Coronary artery (tissue), 2 donors: ENCODE measurements around the gene UNC80.

Experiments used
- DNase-seq: peaks from one replicate; pipeline ENCODE4 v3.0.0-alpha.2; 2017; ENCODE audit warnings: low spot score
- H3K27ac ChIP-seq, 2 donors: fragments of 200-600 bp; sonication (generic); one replicate each; pipeline ENCODE4 v1.5.1; 2016 to 2019
- H3K4me3 ChIP-seq: fragments of 200-600 bp; sonication (generic); 2 replicates; pipeline ENCODE4 v1.5.1; 2016; ENCODE audit warnings: mild to moderate bottlenecking, moderate library complexity
- TF ChIP-seq, protein P1 (sequence below): fragments of 200-600 bp; sonication (generic); IDR thresholded peaks from one replicate; pipeline ENCODE4 v1.5.1; 2019; ENCODE audit warnings: antibody characterized with exemption

The UNC80 gene

DNA sequence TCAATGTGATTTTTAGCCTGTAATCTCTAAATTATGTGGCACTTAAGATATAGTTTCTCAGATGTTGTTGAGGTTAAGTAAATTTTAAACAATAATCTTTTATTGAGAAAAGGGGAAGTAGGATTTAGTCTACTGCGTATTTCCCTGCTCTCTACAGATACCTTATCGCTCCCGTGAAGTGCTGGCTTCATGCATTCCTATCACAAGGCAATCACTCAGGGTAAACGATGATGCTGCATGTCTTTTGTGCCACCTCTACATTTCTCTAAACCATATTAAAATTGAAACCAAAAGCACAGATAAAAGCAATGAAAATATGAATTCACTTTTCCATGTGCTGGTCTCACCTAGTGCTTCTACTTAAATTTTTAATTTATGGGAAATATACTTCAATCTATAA is 216.4 kb downstream of the UNC80 start:
- TF ChIP-seq, protein P1, sequence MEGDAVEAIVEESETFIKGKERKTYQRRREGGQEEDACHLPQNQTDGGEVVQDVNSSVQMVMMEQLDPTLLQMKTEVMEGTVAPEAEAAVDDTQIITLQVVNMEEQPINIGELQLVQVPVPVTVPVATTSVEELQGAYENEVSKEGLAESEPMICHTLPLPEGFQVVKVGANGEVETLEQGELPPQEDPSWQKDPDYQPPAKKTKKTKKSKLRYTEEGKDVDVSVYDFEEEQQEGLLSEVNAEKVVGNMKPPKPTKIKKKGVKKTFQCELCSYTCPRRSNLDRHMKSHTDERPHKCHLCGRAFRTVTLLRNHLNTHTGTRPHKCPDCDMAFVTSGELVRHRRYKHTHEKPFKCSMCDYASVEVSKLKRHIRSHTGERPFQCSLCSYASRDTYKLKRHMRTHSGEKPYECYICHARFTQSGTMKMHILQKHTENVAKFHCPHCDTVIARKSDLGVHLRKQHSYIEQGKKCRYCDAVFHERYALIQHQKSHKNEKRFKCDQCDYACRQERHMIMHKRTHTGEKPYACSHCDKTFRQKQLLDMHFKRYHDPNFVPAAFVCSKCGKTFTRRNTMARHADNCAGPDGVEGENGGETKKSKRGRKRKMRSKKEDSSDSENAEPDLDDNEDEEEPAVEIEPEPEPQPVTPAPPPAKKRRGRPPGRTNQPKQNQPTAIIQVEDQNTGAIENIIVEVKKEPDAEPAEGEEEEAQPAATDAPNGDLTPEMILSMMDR = no peak
- Histone ChIP-seq H3K27ac (no peak overlapping the region), H3K4me3 (no peak overlapping the region)
- DNase-seq = no peak

GRCh38 chr2:209990838-209991237 is 219.2 kb downstream of the UNC80 start:
- no peak for DNase-seq
- Histone ChIP-seq H3K27ac (no peak overlapping the region), H3K4me3 (no peak overlapping the region)
- TF ChIP-seq, protein P1 = no peak

GRCh38 chr2:209993968-209994367 is 222.3 kb downstream of the UNC80 start:
- Histone ChIP-seq H3K4me3 (no peak overlapping the region), H3K27ac (no peak overlapping the region)
- no peak for DNase-seq
- TF ChIP-seq, protein P1 = no peak

DNA sequence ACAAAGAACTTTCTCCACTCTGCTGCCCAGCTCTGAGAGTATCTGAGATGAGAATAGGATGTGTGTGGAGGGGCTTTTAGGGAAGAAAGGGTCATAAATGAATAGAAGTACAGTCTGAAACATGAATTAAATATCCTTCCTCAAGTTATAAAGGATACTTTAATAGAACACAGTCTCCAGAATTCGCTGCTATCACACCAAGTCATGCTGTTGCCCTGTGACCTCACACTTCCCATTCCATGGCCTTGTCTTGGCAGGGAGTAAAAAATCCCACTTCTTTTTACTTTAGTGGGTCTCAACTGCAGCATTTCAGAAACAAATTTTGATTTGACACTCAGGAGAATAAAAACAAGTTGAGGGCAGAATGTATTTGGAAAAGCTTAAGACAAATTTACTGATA is 227.0 kb downstream of the UNC80 start:
- TF ChIP-seq, protein P1 = no peak
- Histone ChIP-seq H3K4me3 (no peak overlapping the region), H3K27ac (no peak overlapping the region)
- DNase-seq = no peak

GRCh38 chr2:210000464-210001324 is 229.1 kb downstream of the UNC80 start:
- DNase-seq = no peak
- TF ChIP-seq, protein P1 = no peak
- Histone ChIP-seq H3K27ac (no peak overlapping the region), H3K4me3 (no peak overlapping the region)

- Histone ChIP-seq H3K4me3 (peak within 1 kb of the TSS; percentile 89), H3K27ac (peak within 1 kb of the TSS; percentile 49 to 77)
- peak; percentile 98 for DNase-seq
- TF ChIP-seq, protein P1 = no peak
Observed at GRCh38 chr2:210002158-210003157, 230.8 kb downstream of the UNC80 start, which contains the start of gene RPE. RPE (plus strand) TSS chr2:210002638; CDS start chr2:210002662, 24 bp downstream.
